ENCODE measurements around the gene LCLAT1.

DNA sequence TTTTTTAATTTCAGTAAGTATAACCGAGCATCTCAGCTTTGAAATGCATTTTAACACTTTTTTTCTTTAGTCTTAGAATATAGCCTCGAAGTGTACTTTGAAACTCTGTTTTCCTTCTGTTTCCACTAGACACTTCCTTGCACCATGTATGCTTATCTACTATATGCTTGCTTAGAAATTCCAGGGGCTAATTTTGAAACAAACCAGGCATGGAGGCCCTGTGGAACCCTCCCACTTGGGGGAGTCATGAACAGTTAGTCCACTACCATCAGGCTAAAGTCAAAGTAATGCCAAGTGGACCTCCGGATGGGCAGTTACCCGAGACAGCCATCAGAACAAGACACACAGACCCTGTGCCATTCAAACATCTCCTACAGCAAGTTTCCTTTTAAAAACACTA is 120.3 kb downstream of the LCLAT1 start:
- TF ChIP-seq, protein P1, sequence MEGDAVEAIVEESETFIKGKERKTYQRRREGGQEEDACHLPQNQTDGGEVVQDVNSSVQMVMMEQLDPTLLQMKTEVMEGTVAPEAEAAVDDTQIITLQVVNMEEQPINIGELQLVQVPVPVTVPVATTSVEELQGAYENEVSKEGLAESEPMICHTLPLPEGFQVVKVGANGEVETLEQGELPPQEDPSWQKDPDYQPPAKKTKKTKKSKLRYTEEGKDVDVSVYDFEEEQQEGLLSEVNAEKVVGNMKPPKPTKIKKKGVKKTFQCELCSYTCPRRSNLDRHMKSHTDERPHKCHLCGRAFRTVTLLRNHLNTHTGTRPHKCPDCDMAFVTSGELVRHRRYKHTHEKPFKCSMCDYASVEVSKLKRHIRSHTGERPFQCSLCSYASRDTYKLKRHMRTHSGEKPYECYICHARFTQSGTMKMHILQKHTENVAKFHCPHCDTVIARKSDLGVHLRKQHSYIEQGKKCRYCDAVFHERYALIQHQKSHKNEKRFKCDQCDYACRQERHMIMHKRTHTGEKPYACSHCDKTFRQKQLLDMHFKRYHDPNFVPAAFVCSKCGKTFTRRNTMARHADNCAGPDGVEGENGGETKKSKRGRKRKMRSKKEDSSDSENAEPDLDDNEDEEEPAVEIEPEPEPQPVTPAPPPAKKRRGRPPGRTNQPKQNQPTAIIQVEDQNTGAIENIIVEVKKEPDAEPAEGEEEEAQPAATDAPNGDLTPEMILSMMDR (IDR thresholded peaks at IDR 0.05), result no peak
- TF ChIP-seq EZH2 (IDR thresholded peaks at IDR 0.05; ENCODE audit: borderline replicate concordance, insufficient read depth, low read depth, low read length, poor library complexity, severe bottlenecking), result no peak

Data from B cell (primary cell).